Right lobe of liver (tissue), 4 donors: ENCODE data around the gene PLCZ1.
"Not testable (repeated sequence)": the region's sequence is repeated elsewhere in the genome, so short reads cannot be mapped to it uniquely, and the experiment has no call there.

ENCODE experiments used
- POLR2A ChIP-seq: fragments of 450-650 bp; IDR thresholded peaks from one replicate; pipeline ENCODE4 v1.6.1; 2017; ENCODE audit warnings: antibody characterized with exemption, mild to moderate bottlenecking
- TF ChIP-seq, protein P1 (sequence below), 4 donors: fragments of 200-600 bp in 3 of 4; fragments of 450-650 bp in 1 of 4; IDR thresholded peaks; one replicate each; pipeline versions ENCODE4 v1.5.1 to v1.8.0; 2016 to 2022; ENCODE audit warnings: antibody characterized with exemption in 4 of 4, mild to moderate bottlenecking in 2 of 4
- donor health status: DM: no; HTN: no; CAD: no.
- donor health status: DM: no; HTN: no; CAD: no.
- donor health status: DM: no; HTN: yes; CAD: no.

DNA sequence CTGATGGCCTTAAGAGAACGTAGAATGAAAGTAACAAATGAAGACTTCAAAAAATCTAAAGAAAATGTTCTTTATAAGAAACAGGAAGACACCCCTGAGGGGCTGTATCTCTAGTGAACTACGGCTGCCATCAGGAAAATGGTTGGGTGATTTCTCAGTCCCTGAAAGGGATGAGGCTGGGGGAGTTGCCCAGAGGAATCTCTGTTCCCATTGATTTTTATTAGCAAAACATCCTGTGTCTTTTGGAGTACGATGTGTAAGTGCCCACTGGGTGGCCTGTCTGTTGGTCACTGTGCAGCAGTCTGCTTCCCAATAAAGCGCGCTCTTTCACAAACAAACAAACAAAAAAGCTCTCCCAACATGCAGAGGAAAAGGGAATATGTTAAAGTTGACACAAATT, 43.8 kb downstream of the PLCZ1 start:
- TF ChIP-seq, protein P1, sequence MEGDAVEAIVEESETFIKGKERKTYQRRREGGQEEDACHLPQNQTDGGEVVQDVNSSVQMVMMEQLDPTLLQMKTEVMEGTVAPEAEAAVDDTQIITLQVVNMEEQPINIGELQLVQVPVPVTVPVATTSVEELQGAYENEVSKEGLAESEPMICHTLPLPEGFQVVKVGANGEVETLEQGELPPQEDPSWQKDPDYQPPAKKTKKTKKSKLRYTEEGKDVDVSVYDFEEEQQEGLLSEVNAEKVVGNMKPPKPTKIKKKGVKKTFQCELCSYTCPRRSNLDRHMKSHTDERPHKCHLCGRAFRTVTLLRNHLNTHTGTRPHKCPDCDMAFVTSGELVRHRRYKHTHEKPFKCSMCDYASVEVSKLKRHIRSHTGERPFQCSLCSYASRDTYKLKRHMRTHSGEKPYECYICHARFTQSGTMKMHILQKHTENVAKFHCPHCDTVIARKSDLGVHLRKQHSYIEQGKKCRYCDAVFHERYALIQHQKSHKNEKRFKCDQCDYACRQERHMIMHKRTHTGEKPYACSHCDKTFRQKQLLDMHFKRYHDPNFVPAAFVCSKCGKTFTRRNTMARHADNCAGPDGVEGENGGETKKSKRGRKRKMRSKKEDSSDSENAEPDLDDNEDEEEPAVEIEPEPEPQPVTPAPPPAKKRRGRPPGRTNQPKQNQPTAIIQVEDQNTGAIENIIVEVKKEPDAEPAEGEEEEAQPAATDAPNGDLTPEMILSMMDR (IDR thresholded peaks at IDR 0.05) = not testable (repeated sequence)
- TF ChIP-seq POLR2A = not testable (repeated sequence)
